Embryonic facial prominence (tissue), 1 donor: ENCODE results near the gene TMEM121.

Experiments used
- DNase-seq: peaks from one replicate; pipeline ENCODE4 v3.0.0-alpha.2; 2016; ENCODE audit errors: extremely low spot score

Gene TMEM121

GRCh38 chr14:105487449-105487985 is 38.9 kb upstream of the TMEM121 start:
- DNase-seq = no peak

- no peak for DNase-seq
Observed at GRCh38 chr14:105487986-105488777, 38.2 kb upstream of the TMEM121 start.

GRCh38 chr14:105488781-105489541 is 37.4 kb upstream of the TMEM121 start:
- no peak for DNase-seq

DNA sequence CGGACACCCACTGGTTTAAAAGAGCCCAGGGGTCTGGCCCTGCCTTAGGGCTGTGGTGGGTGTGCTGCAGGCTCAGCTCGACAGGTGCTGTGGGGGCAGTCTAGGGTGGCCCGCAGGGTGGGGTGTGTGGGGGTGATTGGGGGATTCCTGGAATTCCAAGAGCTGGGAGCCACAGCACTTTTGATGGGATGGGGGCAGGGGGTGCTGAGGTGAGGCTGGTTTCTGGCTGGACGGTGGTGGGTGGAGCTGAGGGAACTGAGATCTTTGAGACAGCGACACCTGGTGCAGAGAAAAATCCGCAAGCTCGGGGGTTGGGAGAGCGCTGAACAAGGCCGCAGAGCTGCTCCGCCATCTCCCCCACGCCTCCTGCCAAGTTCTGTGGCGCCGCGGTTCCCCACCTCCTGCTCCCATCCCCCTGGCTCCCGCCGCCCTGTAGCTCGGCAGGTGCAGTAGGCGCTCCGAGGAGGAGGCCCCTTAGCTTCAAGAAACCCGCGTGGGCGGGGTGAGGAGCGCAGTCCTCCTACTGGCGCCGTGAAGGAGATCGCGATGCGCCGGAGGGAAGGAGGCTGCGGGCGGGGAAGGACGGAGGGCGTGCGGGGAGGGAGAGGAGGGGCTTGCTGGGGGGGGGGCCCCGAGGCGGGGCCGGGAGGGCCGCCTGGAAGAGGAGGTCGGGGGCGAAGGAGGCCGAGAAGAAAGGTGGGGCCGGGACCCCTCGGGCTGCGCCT is 36.7 kb upstream of the TMEM121 start:
- peak; percentile 78 for DNase-seq

DNA sequence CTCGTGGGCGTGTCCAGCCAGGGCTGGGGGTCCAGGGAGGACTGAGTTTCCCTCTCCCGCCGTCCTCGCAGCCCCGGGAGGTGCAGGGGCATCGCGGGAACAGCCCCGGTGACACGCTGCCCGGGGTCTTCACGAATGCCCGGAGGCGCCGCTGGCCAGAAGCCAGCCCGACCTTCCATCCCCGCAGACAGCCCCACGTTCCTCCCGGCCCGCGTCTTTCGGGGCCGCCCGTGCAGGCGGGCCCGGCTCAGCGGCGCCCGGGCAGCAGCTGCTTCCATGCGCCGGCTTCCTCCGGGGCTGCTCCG is 36.2 kb upstream of the TMEM121 start:
- DNase-seq = no peak

- DNase-seq = peak; percentile 100
Observed at GRCh38 chr14:105490572-105491365, 35.6 kb upstream of the TMEM121 start, which contains the start of gene TEDC1. TSS of gene TEDC1 (plus strand) at chr14:105491246. CDS start at chr14:105491376, 130 bp downstream.

GRCh38 chr14:105491366-105491973 is 34.9 kb upstream of the TMEM121 start:
- no peak for DNase-seq

- no peak for DNase-seq
Observed at GRCh38 chr14:105492031-105492970, 34.1 kb upstream of the TMEM121 start.

GRCh38 chr14:105492971-105493871 is 33.2 kb upstream of the TMEM121 start:
- DNase-seq = no peak

DNA sequence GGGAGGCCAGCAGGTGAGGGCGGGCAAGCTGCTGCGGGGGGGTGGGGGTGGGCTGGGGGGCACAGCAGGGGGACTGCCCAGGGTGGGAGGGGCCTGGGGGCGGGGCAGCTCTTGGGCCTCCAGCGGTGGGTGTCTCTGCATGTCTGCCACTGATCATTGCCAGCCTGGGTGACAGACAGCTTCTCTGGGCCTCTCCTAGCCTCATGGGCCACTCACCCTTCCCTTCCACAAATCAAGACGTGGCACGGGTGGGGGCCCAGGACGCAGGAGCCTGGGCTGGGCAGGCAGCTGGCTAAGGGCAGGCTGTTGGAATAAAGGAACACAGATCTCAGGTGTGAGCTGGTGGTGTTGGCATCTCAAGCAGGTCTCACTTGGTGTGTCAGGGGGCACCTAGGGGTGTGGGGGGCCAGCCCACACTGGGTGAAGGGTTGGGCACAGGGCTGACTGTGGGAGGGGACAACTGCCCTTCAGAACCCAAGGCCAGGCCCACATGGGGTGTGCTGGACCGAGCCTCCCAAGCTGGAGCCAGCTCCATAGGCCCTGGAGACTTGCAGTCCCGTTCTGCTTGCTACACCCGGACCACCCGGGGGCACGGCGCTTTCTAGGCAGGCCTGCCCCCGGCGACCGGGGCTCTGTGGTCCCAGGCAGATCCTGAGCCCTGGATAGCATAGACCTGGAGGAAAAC is 32.3 kb upstream of the TMEM121 start:
- DNase-seq = no peak

DNA sequence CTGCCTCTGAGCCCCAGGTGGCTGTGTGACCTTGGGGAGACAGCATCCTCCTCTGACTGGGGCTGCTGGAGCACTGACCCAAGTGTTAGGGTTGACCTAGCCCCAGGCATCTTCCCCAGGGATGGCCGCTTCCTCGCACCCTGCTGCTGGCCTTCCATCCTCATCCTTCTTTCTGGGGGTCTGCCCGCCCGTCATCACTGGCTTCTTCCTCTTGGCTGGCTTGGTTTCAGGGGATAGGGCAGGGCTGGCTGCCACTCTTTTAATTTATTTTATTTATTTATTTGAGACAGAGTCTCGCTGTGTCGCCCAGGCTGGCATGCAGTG is 31.8 kb upstream of the TMEM121 start:
- no peak for DNase-seq

- no peak for DNase-seq
Observed at GRCh38 chr14:105495101-105495989, 31.0 kb upstream of the TMEM121 start.

GRCh38 chr14:105495990-105496830 is 30.2 kb upstream of the TMEM121 start:
- DNase-seq = no peak

DNA sequence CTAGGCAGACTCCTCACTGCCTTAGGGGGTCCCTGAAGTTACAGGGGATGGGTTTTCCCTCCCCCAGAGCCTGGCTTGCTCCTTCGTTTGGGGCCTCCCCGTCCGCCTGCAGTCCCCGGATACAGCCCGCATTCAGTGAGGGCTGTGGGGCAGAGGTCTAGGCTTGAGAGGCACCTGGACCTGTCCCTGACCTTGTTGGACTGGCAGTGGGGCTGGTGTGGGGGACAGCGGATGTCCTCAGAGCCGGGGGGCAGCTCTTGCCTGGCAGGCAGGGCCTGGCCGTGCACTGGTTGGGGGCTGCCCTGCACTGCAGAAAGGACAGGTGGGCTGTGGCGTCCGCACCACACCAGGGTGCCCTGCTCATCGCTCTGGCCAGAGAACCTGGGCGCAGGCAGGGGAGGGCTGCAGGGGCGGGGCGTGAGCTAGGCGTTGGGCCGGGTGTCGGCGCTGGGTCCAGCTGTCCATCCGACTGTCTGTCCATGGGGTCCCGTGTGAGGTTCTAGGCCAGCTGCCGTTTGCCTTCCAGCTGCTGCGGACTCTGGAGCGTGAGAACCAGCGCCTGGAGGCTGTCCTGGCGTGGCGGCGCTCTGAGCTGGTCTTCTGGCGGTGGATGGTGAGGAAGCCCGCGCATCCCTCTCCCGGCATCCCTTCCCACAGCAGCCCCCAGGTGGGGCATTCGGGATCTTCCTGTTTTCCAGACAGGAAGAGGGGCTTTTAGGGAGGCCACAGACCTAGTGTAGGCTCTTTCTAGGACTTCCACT is 29.4 kb upstream of the TMEM121 start:
- DNase-seq = no peak

- DNase-seq = no peak
Observed at GRCh38 chr14:105497671-105498429, 28.5 kb upstream of the TMEM121 start.
